DOHH2 (cell line): ENCODE results near the gene SEPTIN2.

Source experiments
- H3F3A ChIP-seq: fragments of 200-600 bp; sonication (generic), shearing (Covaris generic); 2 replicates; pipeline ENCODE4 v1.6.0; 2016; ENCODE audit warnings: antibody characterized with exemption, mild to moderate bottlenecking; ENCODE audit not compliant: control insufficient read depth, insufficient read depth
- H3K27ac ChIP-seq: fragments of 200-600 bp; sonication (generic); 2 replicates; pipeline ENCODE4 v1.5.1; 2014; ENCODE audit warnings: low read depth, mild to moderate bottlenecking, low read length, moderate library complexity
- H3K27me3 ChIP-seq: fragments of 200-600 bp; sonication (generic); 2 replicates; pipeline ENCODE4 v1.6.1; 2014; ENCODE audit warnings: mild to moderate bottlenecking, low read length, mixed read lengths; ENCODE audit not compliant: control insufficient read depth
- H3K36me3 ChIP-seq: fragments of 200-600 bp; sonication (generic); 2 replicates; pipeline ENCODE4 v1.6.1; 2014; ENCODE audit warnings: mild to moderate bottlenecking, low read length, moderate library complexity, mixed read lengths; ENCODE audit not compliant: control insufficient read depth
- H3K4me1 ChIP-seq: fragments of 200-600 bp; sonication (generic); 2 replicates; pipeline ENCODE4 v1.6.1; 2014; ENCODE audit warnings: mild to moderate bottlenecking, low read length, mixed read lengths; ENCODE audit not compliant: control insufficient read depth
- H3K4me2 ChIP-seq: fragments of 200-600 bp; sonication (generic); 2 replicates; pipeline ENCODE4 v1.6.0; 2014; ENCODE audit warnings: mild to moderate bottlenecking, low read length, moderate library complexity
- H3K4me3 ChIP-seq: fragments of 200-600 bp; sonication (generic); 2 replicates; pipeline ENCODE4 v1.5.1; 2014; ENCODE audit warnings: mild to moderate bottlenecking, low read length, mixed read lengths
- H3K79me2 ChIP-seq: fragments of 200-600 bp; sonication (generic); 2 replicates; pipeline ENCODE4 v1.6.1; 2014; ENCODE audit warnings: mild to moderate bottlenecking, low read length, mixed read lengths; ENCODE audit not compliant: control insufficient read depth
- H3K9me2 ChIP-seq: fragments of 200-600 bp; sonication (generic); replicated peaks from 2 replicates; pipeline ENCODE4 v1.6.1; 2014; ENCODE audit warnings: mild to moderate bottlenecking, low read length, mixed read lengths; ENCODE audit not compliant: control insufficient read depth
- H3K9me3 ChIP-seq: fragments of 200-600 bp; sonication (generic); 2 replicates; pipeline ENCODE4 v1.6.1; 2014; ENCODE audit warnings: antibody characterized with exemption, low read length, mixed read lengths; ENCODE audit not compliant: control insufficient read depth, insufficient read depth
- H4K20me1 ChIP-seq: fragments of 200-600 bp; sonication (generic); 2 replicates; pipeline ENCODE4 v1.6.0; 2014; ENCODE audit warnings: low read depth, mild to moderate bottlenecking, antibody characterized with exemption, low read length, moderate library complexity; ENCODE audit not compliant: control insufficient read depth, insufficient read depth
- CTCF ChIP-seq: fragments of 200-600 bp; sonication (generic); IDR thresholded peaks from one replicate; pipeline ENCODE4 v1.5.1; 2014; ENCODE audit warnings: antibody characterized with exemption, mild to moderate bottlenecking, low read depth, low read length; ENCODE audit not compliant: poor library complexity, severe bottlenecking
- EZH2phosphoT487 ChIP-seq: fragments of 200-600 bp; sonication (generic); IDR thresholded peaks from 2 replicates; pipeline ENCODE4 v1.6.1; 2017; ENCODE audit warnings: borderline replicate concordance, mild to moderate bottlenecking, antibody characterized with exemption, low read length, moderate library complexity, mixed read lengths

Gene SEPTIN2

DNA sequence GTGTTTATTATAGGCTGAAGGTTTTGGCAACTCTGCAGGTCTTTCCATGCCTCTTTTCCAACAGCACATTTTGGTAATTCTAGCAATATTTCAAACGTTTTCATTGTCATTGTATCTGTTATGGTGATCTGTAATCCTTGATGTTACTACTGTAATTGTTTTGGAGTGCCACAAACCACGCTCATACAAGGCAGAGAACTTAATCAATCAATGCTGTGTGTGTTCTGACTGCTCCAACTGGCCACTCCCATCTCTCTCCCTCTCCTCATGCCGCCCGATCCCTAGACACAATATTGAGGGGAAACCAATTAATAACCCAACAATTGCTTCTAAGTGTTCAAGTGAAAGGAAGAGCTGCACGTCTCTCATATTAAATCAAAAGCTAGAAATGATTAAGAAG lies 33.2 kb upstream of the SEPTIN2 start:
- no peaks in the 10 kb centered on the region for H3K9me2 ChIP-seq
- H3K36me3 ChIP-seq, result peaks cover 4% of the 10 kb centered on the region; the same call in 1 of the 2 replicates
- H3K27ac ChIP-seq, result no peak overlapping the region
- peaks cover 10% of the 10 kb centered on the region for H3K4me1 ChIP-seq
- H3K9me3 ChIP-seq, result no peaks in the 10 kb centered on the region
- peaks cover 88% of the 10 kb centered on the region for H3K79me2 ChIP-seq
- H4K20me1 ChIP-seq, result peaks cover 12% of the 10 kb centered on the region; the same call in 1 of the 2 replicates
- TF ChIP-seq EZH2phosphoT487 (no peak), CTCF (no peak)
- H3F3A ChIP-seq, result peaks cover 3% of the 10 kb centered on the region; the same call in 1 of the 2 replicates
- H3K4me3 ChIP-seq, result no peak overlapping the region
- H3K4me2 ChIP-seq, result no peak overlapping the region
- no peaks in the 10 kb centered on the region for H3K27me3 ChIP-seq

GRCh38 chr2:241285596-241285995 lies 30.1 kb upstream of the SEPTIN2 start:
- Histone ChIP-seq H3K4me2 (no peak overlapping the region), H3K9me3 (no peaks in the 10 kb centered on the region), H3K4me3 (no peak overlapping the region), H3K27ac (no peak overlapping the region), H4K20me1 (peaks cover 24% of the 10 kb centered on the region), H3K27me3 (no peaks in the 10 kb centered on the region), H3K36me3 (peaks cover 12% of the 10 kb centered on the region), H3K9me2 (no peaks in the 10 kb centered on the region), H3F3A (peaks cover 3% of the 10 kb centered on the region; the same call in 1 of the 2 replicates), H3K4me1 (peaks cover 6% of the 10 kb centered on the region), H3K79me2 (peaks cover 93% of the 10 kb centered on the region)
- TF ChIP-seq CTCF (no peak), EZH2phosphoT487 (no peak)

DNA sequence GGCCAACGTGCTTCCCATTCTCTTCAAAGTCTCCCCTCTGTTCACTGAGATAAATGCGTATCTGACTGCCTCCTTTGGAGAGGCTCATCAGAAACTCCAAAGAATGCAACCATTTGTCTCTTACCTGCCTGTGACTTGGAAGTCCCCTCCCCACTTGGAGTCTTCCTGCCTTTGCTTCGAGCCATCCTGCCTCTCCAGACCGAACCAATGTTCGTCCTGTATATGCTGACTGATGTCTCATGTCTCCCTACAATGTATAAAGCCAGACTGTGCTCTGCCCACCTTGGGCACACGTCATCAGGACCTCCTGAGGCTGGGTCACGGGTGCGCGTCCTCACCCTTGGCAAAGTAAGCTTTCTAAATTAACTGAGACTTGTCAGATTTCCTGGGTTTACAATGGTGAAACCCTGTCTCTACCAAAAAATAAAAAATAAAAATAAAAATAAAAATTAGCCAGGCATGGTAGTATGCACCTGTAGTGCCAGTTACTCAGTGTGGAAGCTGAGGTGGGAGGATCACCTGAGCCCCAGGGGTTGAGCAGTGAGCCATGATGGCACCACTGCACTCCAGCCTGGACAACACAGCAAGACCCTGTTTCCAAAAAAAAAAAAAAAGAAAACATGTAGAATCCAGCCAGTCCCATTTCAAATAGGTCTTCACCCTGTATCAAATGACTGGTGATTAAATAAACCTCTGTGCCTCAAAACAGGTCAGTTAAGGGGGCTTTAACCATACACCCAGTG lies 29.2 kb upstream of the SEPTIN2 start:
- Histone ChIP-seq H3K9me2 (no peaks in the 10 kb centered on the region), H3K27ac (no peak overlapping the region), H3K4me3 (no peak overlapping the region), H3K4me2 (no peak overlapping the region), H3K4me1 (peaks cover 3% of the 10 kb centered on the region; the same call in 1 of the 2 replicates), H3K27me3 (no peaks in the 10 kb centered on the region), H3K36me3 (peaks cover 12% of the 10 kb centered on the region), H3K79me2 (peaks cover 93% of the 10 kb centered on the region), H3K9me3 (no peaks in the 10 kb centered on the region), H4K20me1 (peaks cover 25% of the 10 kb centered on the region), H3F3A (no peaks in the 10 kb centered on the region)
- no peak for TF ChIP-seq EZH2phosphoT487
- no peak for TF ChIP-seq CTCF
